Activated T-helper 2 cell treated with anti-CD3 and anti-CD28 coated beads, Interferon-gamma antibody, Interleukin-2, Interleukin-4, amounts not matched to agents 10 μg/mL and 5 μg/mL and 100 μg/mL, durations not matched to agents 14 hours and 24 hours and 36 hours (primary cell): Measurements from ENCODE around the gene SHISA6. TPM values are rescaled to one million over a fixed set of nuclear protein-coding genes. Genes with fewer than 3 reads are reported as not detected.

ENCODE experiments used
- DNase-seq: peaks from one replicate; pipeline ENCODE4 v3.0.0; 2021; ENCODE audit warnings: low spot score
- H3K27ac Mint-ChIP-seq: one replicate; pipeline ENCODE4 v1.8.0; 2021; ENCODE audit warnings: mixed read lengths
- H3K27me3 Mint-ChIP-seq: one replicate; pipeline ENCODE4 v1.8.0; 2021; ENCODE audit warnings: low read depth, mixed read lengths
- H3K36me3 Mint-ChIP-seq: one replicate; pipeline ENCODE4 v1.8.0; 2021; ENCODE audit warnings: low read depth, mixed read lengths
- H3K4me1 Mint-ChIP-seq: one replicate; pipeline ENCODE4 v1.8.0; 2021; ENCODE audit warnings: low read depth, mixed read lengths
- H3K4me3 Mint-ChIP-seq: one replicate; pipeline ENCODE4 v1.8.0; 2021; ENCODE audit warnings: low read depth, mild to moderate bottlenecking, moderate library complexity, mixed read lengths
- H3K9me3 Mint-ChIP-seq: one replicate; pipeline ENCODE4 v1.8.0; 2021; ENCODE audit warnings: mixed read lengths
- intact Hi-C: fragments of 100-400 bp; cut with micrococcal nuclease; formaldehyde crosslinking; loops from one replicate; pipeline ENCODE4 v1.15.1; 2023
- total RNA-seq: library from RNA; stranded (reverse); gene quantifications from 2 replicates; pipeline ENCODE4 v1.2.3, GENCODE V29; 2022

SHISA6 gene
- total RNA-seq, 1 donor from 2014 or later = not detected

DNA sequence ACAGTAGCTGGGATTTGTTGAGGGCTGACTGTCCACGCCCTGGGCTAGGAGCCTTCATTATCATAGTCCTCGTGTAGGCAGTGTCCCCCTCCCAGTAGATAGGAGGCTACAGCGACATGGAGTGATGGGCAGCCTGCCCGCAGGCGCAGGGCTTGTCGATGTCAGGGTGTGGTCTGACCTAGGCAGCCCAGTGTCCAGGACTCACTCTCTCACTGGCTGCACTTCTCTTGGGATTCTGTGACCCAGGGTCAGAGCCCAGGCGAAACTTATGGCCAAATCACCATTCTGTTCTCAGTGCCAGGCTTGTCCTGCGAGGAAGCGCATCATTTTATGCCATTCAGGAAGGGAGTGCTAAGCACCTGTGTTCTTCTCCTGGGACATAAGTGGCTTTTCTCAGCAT lies 32.6 kb downstream of the SHISA6 start:
- H3K9me3 Mint-ChIP-seq = peaks cover 29% of the 10 kb centered on the region
- no peak overlapping the region for H3K27ac Mint-ChIP-seq
- H3K4me3 Mint-ChIP-seq = no peak overlapping the region
- H3K27me3 Mint-ChIP-seq = no peaks in the 10 kb centered on the region
- intact Hi-C loops = no loop called here
- no peaks in the 10 kb centered on the region for H3K4me1 Mint-ChIP-seq
- no peaks in the 10 kb centered on the region for H3K36me3 Mint-ChIP-seq
- no peak for DNase-seq

DNA sequence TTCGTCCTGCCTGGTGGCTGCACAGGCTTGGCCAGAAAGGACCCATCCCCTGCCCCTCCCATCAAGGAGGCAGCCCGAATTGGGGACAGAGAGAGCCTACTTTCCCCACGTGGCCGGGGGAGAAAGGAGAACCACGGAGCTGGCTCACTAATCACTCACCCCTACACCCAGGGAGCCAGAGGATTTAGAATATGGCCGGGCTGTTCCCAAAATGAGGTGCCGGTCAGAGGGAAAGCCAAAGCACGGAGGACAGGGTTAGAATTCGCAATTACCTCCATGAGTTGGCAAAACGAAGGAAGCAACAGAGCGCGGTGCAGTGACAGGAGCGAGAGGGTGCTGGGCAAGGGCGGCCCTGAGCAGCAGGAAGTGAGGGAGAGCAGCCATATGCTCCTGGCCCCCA lies 33.1 kb downstream of the SHISA6 start:
- intact Hi-C loops = no loop called here
- H3K9me3 Mint-ChIP-seq = peaks cover 29% of the 10 kb centered on the region
- no peak for DNase-seq
- H3K27me3 Mint-ChIP-seq = no peaks in the 10 kb centered on the region
- no peaks in the 10 kb centered on the region for H3K36me3 Mint-ChIP-seq
- no peak overlapping the region for H3K4me3 Mint-ChIP-seq
- no peaks in the 10 kb centered on the region for H3K4me1 Mint-ChIP-seq
- H3K27ac Mint-ChIP-seq = no peak overlapping the region

DNA sequence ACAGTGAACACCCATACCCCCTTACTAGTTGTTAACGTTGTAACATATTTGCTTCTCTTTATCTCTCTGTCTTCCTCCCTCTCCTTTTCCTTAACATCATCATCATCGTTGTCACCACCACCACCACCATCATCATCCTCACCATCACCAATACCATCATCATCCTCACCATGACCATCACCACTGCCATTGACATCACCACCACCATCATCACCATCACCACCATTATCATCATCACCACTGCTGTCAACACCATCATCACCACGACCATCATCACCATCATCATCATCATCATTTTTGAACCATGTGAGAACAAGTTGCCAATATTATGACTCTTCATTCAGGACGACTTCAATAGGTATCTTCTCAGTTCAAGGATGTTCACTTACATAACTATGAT lies 35.5 kb downstream of the SHISA6 start:
- no peaks in the 10 kb centered on the region for H3K4me1 Mint-ChIP-seq
- H3K36me3 Mint-ChIP-seq = no peaks in the 10 kb centered on the region
- no peak overlapping the region for H3K27ac Mint-ChIP-seq
- peaks cover 21% of the 10 kb centered on the region for H3K9me3 Mint-ChIP-seq
- H3K4me3 Mint-ChIP-seq = no peak overlapping the region
- DNase-seq = no peak
- intact Hi-C loops = no loop called here
- no peaks in the 10 kb centered on the region for H3K27me3 Mint-ChIP-seq

DNA sequence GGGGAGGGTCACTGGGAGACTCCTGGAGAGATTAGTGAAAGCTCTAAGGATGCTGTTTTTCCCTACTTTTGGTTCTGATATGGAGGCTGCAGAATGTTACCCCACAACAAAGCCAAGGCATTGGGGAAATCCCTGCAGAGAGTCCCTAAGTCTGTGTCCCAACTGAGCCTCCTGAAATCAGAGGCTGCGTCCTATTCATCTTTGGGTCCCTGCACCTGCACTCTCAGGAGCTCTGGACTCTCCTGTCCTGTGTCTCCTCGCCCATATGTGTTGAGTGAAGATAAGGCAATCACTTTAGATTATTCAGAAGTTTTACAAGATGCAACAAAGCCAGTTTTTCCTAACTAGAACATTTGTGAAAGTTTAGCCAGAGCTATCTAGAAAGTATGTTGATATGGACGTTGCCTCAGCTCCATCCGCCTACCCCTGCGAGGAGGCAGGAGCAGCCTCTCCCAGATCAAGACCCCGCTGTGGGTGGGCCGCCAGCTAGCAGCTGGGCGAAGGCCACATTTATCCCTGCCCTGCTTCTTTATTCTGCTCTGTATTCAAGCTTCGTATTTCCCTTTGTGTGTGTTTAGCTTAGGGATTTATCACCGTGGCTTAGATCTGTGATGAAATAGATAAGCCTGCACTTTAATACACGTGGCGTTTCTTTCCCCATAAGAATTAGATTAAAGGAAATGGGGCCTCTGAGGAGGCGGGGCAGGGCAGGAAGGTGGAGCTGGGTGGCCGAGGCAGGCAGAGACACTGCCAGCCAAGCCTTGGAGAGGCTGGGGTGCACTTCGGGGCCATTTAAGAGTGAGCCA lies 37.4 kb downstream of the SHISA6 start:
- no peak overlapping the region for H3K27ac Mint-ChIP-seq
- no peak for DNase-seq
- H3K9me3 Mint-ChIP-seq = peaks cover 10% of the 10 kb centered on the region
- no peaks in the 10 kb centered on the region for H3K4me1 Mint-ChIP-seq
- intact Hi-C loops = no loop called here
- H3K27me3 Mint-ChIP-seq = no peaks in the 10 kb centered on the region
- H3K36me3 Mint-ChIP-seq = no peaks in the 10 kb centered on the region
- no peak overlapping the region for H3K4me3 Mint-ChIP-seq

DNA sequence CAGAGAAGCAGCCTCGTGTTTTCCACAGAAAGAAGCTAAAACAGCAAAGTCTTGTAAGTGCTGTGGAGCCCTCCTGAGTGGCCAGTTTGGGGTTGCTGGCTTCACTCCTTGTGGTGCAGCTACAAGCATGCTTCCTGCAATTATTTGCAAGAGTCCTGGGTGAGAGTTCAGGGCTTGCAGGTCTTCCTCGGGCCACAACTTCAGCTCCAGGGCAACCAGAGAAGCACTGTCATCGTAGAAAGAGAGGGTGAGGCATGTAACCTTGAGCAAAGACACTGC lies 37.9 kb downstream of the SHISA6 start:
- Mint-ChIP-seq H3K27ac (no peak overlapping the region), H3K4me3 (no peak overlapping the region), H3K36me3 (no peaks in the 10 kb centered on the region), H3K9me3 (peaks cover 10% of the 10 kb centered on the region), H3K27me3 (no peaks in the 10 kb centered on the region), H3K4me1 (no peaks in the 10 kb centered on the region)
- no peak for DNase-seq
- intact Hi-C loops = no loop called here

DNA sequence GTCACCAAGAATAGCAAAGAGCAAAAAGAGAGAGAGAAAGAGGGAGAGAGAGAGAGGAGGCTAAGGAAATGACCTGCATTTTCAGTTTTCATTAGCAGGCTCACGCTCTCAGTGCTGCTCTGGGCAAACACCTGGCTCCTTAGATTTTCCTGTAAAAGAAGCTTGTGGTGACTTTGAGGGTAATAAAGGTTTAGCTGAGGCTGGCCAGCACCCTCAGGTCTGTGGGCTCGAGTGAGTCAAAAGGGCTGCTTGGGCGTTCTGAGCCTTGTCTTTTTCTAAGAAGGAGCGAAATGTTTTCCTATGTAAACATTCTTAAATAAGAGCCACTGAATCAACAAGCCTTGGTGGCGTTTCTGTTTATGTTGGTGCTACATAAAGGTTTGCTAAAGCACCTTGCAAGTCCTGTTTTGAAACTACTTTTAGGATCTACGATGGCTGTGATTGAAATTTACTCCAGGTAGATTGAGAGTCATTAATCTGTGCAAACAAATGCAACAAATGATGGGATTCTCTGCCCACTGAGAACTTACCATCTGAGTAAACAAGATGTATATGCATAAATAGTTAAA lies 38.8 kb downstream of the SHISA6 start:
- Mint-ChIP-seq H3K4me3 (no peak overlapping the region), H3K27me3 (no peaks in the 10 kb centered on the region), H3K4me1 (no peaks in the 10 kb centered on the region), H3K27ac (no peak overlapping the region), H3K36me3 (no peaks in the 10 kb centered on the region), H3K9me3 (peaks cover 17% of the 10 kb centered on the region)
- intact Hi-C loops = no loop called here
- DNase-seq = no peak

DNA sequence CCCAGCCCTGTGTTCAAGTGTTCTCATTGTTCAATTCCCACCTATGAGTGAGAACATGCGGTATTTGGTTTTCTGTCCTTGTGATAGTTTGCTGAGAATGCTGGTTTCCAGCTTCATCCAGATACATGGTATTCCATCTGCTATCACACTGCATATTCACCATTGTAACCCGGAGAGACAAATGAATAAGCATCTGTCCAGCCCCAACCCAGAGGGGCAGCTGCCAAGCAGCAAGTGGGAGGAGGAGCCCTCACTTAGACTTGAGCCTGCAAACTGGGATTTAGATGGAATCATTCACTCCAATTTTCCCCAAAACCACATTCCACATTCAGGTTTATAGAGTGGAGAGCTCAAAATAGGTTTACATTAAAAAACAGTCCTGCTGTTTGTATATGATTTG lies 41.6 kb downstream of the SHISA6 start:
- no peak for DNase-seq
- Mint-ChIP-seq H3K27me3 (no peaks in the 10 kb centered on the region), H3K4me3 (no peak overlapping the region), H3K36me3 (no peaks in the 10 kb centered on the region), H3K4me1 (no peaks in the 10 kb centered on the region), H3K27ac (no peak overlapping the region), H3K9me3 (peaks cover 20% of the 10 kb centered on the region)
- intact Hi-C loops = no loop called here

DNA sequence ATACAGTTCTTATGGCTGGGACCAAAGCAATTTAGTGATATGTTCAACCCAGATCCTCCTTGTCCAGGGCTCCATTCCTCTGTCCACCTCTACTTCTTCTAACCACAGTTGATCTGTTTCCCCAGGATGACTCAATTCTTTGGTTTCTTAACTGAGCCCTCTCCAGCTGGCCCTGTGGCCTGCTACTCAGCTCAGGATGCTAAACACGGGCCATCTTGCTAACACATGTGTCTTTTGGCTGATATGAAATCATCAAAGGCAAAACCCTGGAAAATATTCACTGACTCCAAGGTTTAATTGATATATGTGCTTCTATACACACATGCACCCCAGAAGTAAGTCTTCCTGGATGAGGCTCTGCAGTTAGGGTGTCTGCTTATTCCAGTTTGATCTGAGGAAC lies 43.8 kb downstream of the SHISA6 start:
- Mint-ChIP-seq H3K36me3 (no peaks in the 10 kb centered on the region), H3K4me3 (no peak overlapping the region), H3K9me3 (peaks cover 11% of the 10 kb centered on the region), H3K4me1 (no peaks in the 10 kb centered on the region), H3K27ac (no peak overlapping the region), H3K27me3 (no peaks in the 10 kb centered on the region)
- intact Hi-C loops = no loop called here
- DNase-seq = no peak

DNA sequence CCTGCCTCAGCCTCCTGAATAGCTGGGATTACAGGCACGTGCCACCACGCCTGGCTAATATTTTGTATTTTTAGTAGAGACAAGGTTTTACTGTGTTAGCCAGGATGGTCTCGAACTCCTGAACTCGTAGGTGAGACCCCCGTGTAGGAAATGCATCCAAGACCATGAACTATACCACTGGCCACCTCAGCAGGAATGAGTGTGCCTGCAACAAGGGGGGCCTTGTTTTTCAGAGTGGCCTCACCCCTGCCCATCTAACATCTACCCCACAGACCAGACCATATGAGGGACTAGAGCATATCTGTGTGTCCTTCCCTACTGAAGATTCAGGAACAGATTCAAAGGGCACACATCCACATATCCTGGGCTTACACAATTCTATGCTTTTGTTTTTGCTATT lies 44.9 kb downstream of the SHISA6 start:
- H3K4me1 Mint-ChIP-seq = no peaks in the 10 kb centered on the region
- intact Hi-C loops = no loop called here
- H3K36me3 Mint-ChIP-seq = no peaks in the 10 kb centered on the region
- H3K27ac Mint-ChIP-seq = no peak overlapping the region
- no peaks in the 10 kb centered on the region for H3K27me3 Mint-ChIP-seq
- DNase-seq = no peak
- peaks cover 11% of the 10 kb centered on the region for H3K9me3 Mint-ChIP-seq
- no peak overlapping the region for H3K4me3 Mint-ChIP-seq

DNA sequence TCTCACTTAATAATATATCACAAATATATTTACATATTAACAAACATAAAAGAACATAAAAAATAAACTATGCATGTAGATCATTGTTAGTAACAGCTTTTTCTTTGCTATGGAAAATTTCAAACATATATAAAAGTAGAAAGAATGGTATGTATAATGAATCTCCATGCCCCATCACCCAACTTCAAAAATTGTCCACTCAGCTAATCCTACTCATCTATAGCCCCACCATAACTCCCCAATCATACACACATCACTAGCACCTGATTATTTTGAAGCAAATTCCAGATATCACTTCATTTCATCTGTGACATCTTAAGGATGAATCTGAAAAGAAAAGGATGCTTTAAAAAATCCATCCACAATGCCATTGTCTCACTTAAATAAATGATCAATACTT lies 46.8 kb downstream of the SHISA6 start:
- H3K27ac Mint-ChIP-seq = no peak overlapping the region
- H3K4me1 Mint-ChIP-seq = no peaks in the 10 kb centered on the region
- peaks cover 11% of the 10 kb centered on the region for H3K9me3 Mint-ChIP-seq
- no peak overlapping the region for H3K4me3 Mint-ChIP-seq
- no peaks in the 10 kb centered on the region for H3K36me3 Mint-ChIP-seq
- no peak for DNase-seq
- no peaks in the 10 kb centered on the region for H3K27me3 Mint-ChIP-seq
- intact Hi-C loops = no loop called here

DNA sequence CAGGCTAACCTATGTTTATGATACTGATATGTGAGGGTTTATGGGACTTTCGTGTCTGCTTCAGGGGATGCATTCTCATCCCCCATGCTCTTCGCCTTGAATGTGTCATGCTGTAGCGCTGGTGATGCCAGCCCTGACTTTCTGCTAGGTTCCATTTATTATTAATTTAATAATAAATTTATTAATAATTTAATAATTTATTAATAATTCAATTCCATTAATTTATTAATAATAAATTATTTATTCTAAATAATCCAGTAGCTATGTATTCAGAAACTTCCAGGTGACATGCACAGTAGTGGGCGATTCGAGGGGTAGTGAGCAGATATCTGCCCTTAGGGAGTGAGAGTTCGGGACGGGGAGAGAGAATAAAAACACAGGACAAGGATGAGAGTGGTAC lies 49.8 kb downstream of the SHISA6 start:
- Mint-ChIP-seq H3K4me1 (no peaks in the 10 kb centered on the region), H3K36me3 (no peaks in the 10 kb centered on the region), H3K4me3 (no peak overlapping the region), H3K27me3 (no peaks in the 10 kb centered on the region), H3K27ac (no peak overlapping the region), H3K9me3 (peaks cover 4% of the 10 kb centered on the region)
- intact Hi-C loops = no loop called here
- DNase-seq = no peak

DNA sequence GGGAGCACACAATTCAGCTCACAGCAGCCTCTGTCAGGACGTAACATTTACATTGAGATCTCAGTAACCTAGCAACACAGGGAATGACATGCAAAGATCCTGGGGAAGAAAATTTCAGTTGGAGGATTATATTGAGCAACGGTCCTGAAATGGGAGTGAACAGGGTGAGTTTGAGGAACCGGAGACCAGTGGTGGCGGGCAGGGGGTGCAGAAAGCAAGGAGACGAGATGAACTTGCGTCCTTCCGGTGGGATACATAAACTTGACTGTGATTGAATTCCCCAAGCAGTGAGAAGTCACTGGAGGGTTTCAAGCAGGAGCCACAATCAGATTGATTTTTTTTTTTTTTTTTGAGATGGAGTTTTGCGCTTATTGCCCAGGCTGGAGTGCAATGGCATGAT lies 51.5 kb downstream of the SHISA6 start:
- no peak overlapping the region for H3K27ac Mint-ChIP-seq
- no peak for DNase-seq
- H3K36me3 Mint-ChIP-seq = no peaks in the 10 kb centered on the region
- H3K4me1 Mint-ChIP-seq = no peaks in the 10 kb centered on the region
- no peaks in the 10 kb centered on the region for H3K9me3 Mint-ChIP-seq
- H3K27me3 Mint-ChIP-seq = no peaks in the 10 kb centered on the region
- intact Hi-C loops = no loop called here
- H3K4me3 Mint-ChIP-seq = no peak overlapping the region

DNA sequence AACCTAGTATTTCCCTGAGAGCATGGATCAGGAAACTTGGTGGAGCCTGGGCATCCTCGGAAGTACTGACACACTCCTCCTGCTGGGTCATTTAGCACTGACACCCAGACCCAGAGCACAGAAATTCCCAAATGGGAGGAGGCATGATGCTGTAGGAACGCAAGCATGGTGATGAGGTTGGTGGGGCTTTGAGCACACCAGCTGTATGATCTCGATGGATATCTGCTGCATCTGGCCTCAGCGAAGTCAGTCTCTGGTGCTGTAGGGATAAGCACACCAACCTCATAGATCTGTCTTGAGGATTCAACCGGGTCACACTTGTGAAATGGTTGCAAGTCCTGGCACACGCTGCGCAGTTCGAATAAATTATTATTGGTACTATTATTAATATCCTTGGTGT lies 52.5 kb downstream of the SHISA6 start:
- H3K36me3 Mint-ChIP-seq = no peaks in the 10 kb centered on the region
- no peaks in the 10 kb centered on the region for H3K27me3 Mint-ChIP-seq
- H3K9me3 Mint-ChIP-seq = no peaks in the 10 kb centered on the region
- no peak for DNase-seq
- H3K4me3 Mint-ChIP-seq = no peak overlapping the region
- H3K27ac Mint-ChIP-seq = no peak overlapping the region
- no peaks in the 10 kb centered on the region for H3K4me1 Mint-ChIP-seq
- intact Hi-C loops = no loop called here

DNA sequence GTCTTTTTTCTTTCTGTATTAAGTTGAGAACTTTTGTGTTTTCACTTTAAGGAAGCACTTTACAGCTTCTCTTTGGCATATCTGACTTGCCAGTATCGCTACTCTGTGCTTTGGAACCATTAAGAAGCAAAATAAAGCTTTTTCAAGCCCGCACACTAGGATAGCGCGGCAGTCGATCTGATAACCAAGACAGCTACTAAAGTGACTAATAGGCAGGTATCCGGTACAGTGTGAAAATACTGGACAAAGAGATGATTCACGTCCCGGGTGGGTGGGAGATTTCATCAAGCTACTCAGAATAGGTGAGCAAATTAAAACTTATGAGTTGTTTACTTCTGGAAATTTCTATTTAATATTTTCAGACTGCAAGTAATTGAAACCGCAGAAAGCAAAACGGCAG lies 53.8 kb downstream of the SHISA6 start:
- H3K36me3 Mint-ChIP-seq = no peaks in the 10 kb centered on the region
- no peaks in the 10 kb centered on the region for H3K9me3 Mint-ChIP-seq
- intact Hi-C loops = loop anchor here (5.0 kb wide), 1 partner anchor 418 kb away; no protein-coding TSS in a partner anchor
- no peak overlapping the region for H3K27ac Mint-ChIP-seq
- H3K27me3 Mint-ChIP-seq = no peaks in the 10 kb centered on the region
- no peak overlapping the region for H3K4me3 Mint-ChIP-seq
- DNase-seq = no peak
- no peaks in the 10 kb centered on the region for H3K4me1 Mint-ChIP-seq
